HCT116 (cell line): ENCODE results near the gene CAMK1D. TPM values are rescaled to one million over a fixed set of nuclear protein-coding genes. Genes with fewer than 3 reads are reported as not detected.

Source experiments
- ATAC-seq: fragments of 200-7000 bp; cut with Tn5 transposase; 2 replicates; pipeline ENCODE4 v1.9.1; 2020; ENCODE audit warnings: mild to moderate bottlenecking, moderate library complexity
- BruUV-seq: library from RNA; stranded (reverse); fragments of 400-500 nt; replicated peaks from 2 replicates; lab custom pipeline; 2021; lab: Mats Ljungman, UMichigan
- CTCF ChIA-PET: fragments of 300-600 bp; sonication (Branson Sonifier 250); formaldehyde crosslinking; loops from one replicate; lab custom pipeline; 2021; ENCODE audit warnings: antibody characterized with exemption; lab: Charles Lee
- POLR2A ChIA-PET: fragments of 300-600, 350-600 bp; sonication (Branson Sonifier 250); formaldehyde crosslinking; loops from one replicate; lab custom pipeline; 2021; ENCODE audit warnings: antibody characterized with exemption; lab: Charles Lee
- RAD21 ChIA-PET, 2 experiments: fragments of 300-600 bp; sonication (Branson Sonifier 250); formaldehyde crosslinking; loops; one replicate each; lab custom pipeline; 2023; ENCODE audit warnings: low total read pairs in 2 of 2; ENCODE audit not compliant: uncharacterized antibody in 2 of 2, unreplicated experiment in 2 of 2, low non-redundant PET in 1 of 2; lab: Charles Lee
- DNase-seq: peaks from one replicate; pipeline ENCODE4 v3.0.0-alpha.2; 2010; ENCODE audit warnings: low read depth, low spot score
- H2AFZ ChIP-seq: fragments of 200-600 bp; shearing (Covaris generic), sonication (generic); 2 replicates; pipeline ENCODE4 v1.6.1; 2017; ENCODE audit warnings: low read depth, mixed run types, mixed read lengths, antibody characterized with exemption, low read length; ENCODE audit not compliant: poor library complexity, severe bottlenecking
- H3K27ac ChIP-seq: 2 replicates; pipeline ENCODE4 v1.5.1; 2012; ENCODE audit warnings: low read depth, low read length
- H3K27me3 ChIP-seq: fragments of 200-600 bp; sonication (generic); 2 replicates; pipeline ENCODE4 v1.6.1; 2016; ENCODE audit warnings: mixed run types, low read length, mixed read lengths; ENCODE audit not compliant: insufficient read depth
- H3K36me3 ChIP-seq, 2 experiments: fragments of 200-500 bp in 1 of 2; fragments of 200-600 bp in 1 of 2; sonication (Bioruptor generic) in 1 of 2; sonication (generic) in 1 of 2; 2 replicates each; pipeline versions ENCODE4 v1.5.1 to v1.6.1; 2014 to 2016; ENCODE audit warnings: low read length in 2 of 2, inconsistent platforms in 1 of 2, mixed read lengths in 1 of 2, mixed run types in 1 of 2; ENCODE audit not compliant: insufficient read depth in 2 of 2, control insufficient read depth in 1 of 2
- H3K4me1 ChIP-seq, 2 experiments: fragments of 200-600 bp in 1 of 2; sonication (generic) in 1 of 2; 2 replicates each; pipeline versions ENCODE4 v1.5.1 to v1.6.1; 2012 to 2017; ENCODE audit warnings: low read length in 2 of 2, inconsistent platforms in 1 of 2, mild to moderate bottlenecking in 1 of 2, mixed read lengths in 1 of 2, mixed run types in 1 of 2, moderate library complexity in 1 of 2; ENCODE audit not compliant: insufficient read depth in 2 of 2, control insufficient read depth in 1 of 2
- H3K4me2 ChIP-seq: fragments of 200-600 bp; sonication (generic); 2 replicates; pipeline ENCODE4 v1.6.1; 2017; ENCODE audit warnings: mixed run types, low read length, mixed read lengths
- H3K4me3 ChIP-seq, 2 experiments: fragments of 200-600 bp in 1 of 2; sonication (generic) in 1 of 2; replicated peaks in 1 of 2; 2 replicates each; pipeline ENCODE4 v1.5.1; 2011 to 2016; ENCODE audit warnings: low read length in 2 of 2, control low read depth in 1 of 2, low read depth in 1 of 2, mild to moderate bottlenecking in 1 of 2, mixed read lengths in 1 of 2, mixed run types in 1 of 2
- H3K79me2 ChIP-seq: fragments of 200-600 bp; sonication (generic); 2 replicates; pipeline ENCODE4 v1.6.1; 2017; ENCODE audit warnings: mild to moderate bottlenecking, mixed run types, low read length, moderate library complexity, mixed read lengths; ENCODE audit not compliant: insufficient read depth
- H3K9ac ChIP-seq: fragments of 200-600 bp; sonication (generic); 2 replicates; pipeline ENCODE4 v1.6.1; 2016; ENCODE audit warnings: low read length, mixed read lengths
- H3K9me2 ChIP-seq: fragments of 200-600 bp; sonication (generic), shearing (Covaris generic); 2 replicates; pipeline ENCODE4 v1.6.1; 2017; ENCODE audit warnings: mixed run types, mild to moderate bottlenecking, moderate library complexity; ENCODE audit not compliant: insufficient read depth
- H3K9me3 ChIP-seq, 2 experiments: fragments of 200-500 bp in 1 of 2; fragments of 200-600 bp in 1 of 2; sonication (Bioruptor generic) in 1 of 2; sonication (generic) in 1 of 2; 2 replicates each; pipeline ENCODE4 v1.6.1; 2014 to 2017; ENCODE audit warnings: low read length in 2 of 2, mixed read lengths in 2 of 2, inconsistent platforms in 1 of 2, low read depth in 1 of 2, mild to moderate bottlenecking in 1 of 2, mixed run types in 1 of 2, moderate library complexity in 1 of 2; ENCODE audit not compliant: control insufficient read depth in 1 of 2, insufficient read depth in 1 of 2
- H4K20me1 ChIP-seq: fragments of 200-600 bp; sonication (generic), shearing (Covaris generic); 2 replicates; pipeline ENCODE4 v1.6.1; 2017; ENCODE audit warnings: mixed run types, mild to moderate bottlenecking, moderate library complexity; ENCODE audit not compliant: insufficient read depth
- CEBPB ChIP-seq: IDR thresholded peaks from 2 replicates; pipeline ENCODE4 v1.6.1; 2012; ENCODE audit warnings: low read depth
- EGR1 ChIP-seq: IDR thresholded peaks from 2 replicates; pipeline ENCODE4 v1.6.1; 2012; ENCODE audit warnings: low read depth
- EZH2 ChIP-seq: fragments of 200-600 bp; sonication (generic); IDR thresholded peaks from 2 replicates; pipeline ENCODE4 v1.6.1; 2017; ENCODE audit warnings: antibody characterized with exemption, mixed run types
- EZH2phosphoT487 ChIP-seq: fragments of 200-600 bp; IDR thresholded peaks from 2 replicates; pipeline ENCODE4 v1.6.1; 2018; ENCODE audit warnings: antibody characterized with exemption, borderline replicate concordance
- JUND ChIP-seq: IDR thresholded peaks from 2 replicates; pipeline ENCODE4 v1.6.1; 2012
- POLR2A ChIP-seq: IDR thresholded peaks from 2 replicates; pipeline ENCODE4 v1.7.0; 2011; ENCODE audit warnings: borderline replicate concordance; ENCODE audit not compliant: insufficient read depth, insufficient read length; ENCODE audit errors: extremely low read depth
- RAD21 ChIP-seq: IDR thresholded peaks from 2 replicates; pipeline ENCODE4 v1.6.1; 2012; ENCODE audit warnings: low read depth, mild to moderate bottlenecking
- SRF ChIP-seq: IDR thresholded peaks from 2 replicates; pipeline ENCODE4 v1.6.1; 2012; ENCODE audit warnings: low read depth
- ZFX ChIP-seq: fragments of 450-650 bp; IDR thresholded peaks from 2 replicates; pipeline ENCODE4 v1.6.1; 2017
- intact Hi-C: fragments of 100-400 bp; cut with micrococcal nuclease; formaldehyde crosslinking; loops from 2 replicates; pipeline ENCODE4 v1.10.0; 2022
- total RNA-seq: library from RNA; stranded (reverse); gene quantifications from one replicate; pipeline ENCODE4 v1.2.1, GENCODE V29; 2021; ENCODE audit not compliant: unreplicated experiment
- TF ChIP-seq, protein P1 (sequence below), 3 experiments: fragments of 200-600 bp in 1 of 3; sonication (generic) in 1 of 3; IDR thresholded peaks in 2 of 3; conservative IDR thresholded peaks in 1 of 3; 2 replicates each; pipeline ENCODE4 v1.5.1; 2012 to 2017; ENCODE audit warnings: low read depth in 2 of 3, low read length in 2 of 3, antibody characterized with exemption in 1 of 3, borderline replicate concordance in 1 of 3, control low read depth in 1 of 3, mild to moderate bottlenecking in 1 of 3, mixed read lengths in 1 of 3, mixed run types in 1 of 3, moderate library complexity in 1 of 3; ENCODE audit not compliant: insufficient read depth in 1 of 3
- TF ChIP-seq, protein P2 (sequence below): IDR thresholded peaks from 2 replicates; pipeline ENCODE4 v1.6.1; 2011; ENCODE audit warnings: mild to moderate bottlenecking, low read length, moderate library complexity; ENCODE audit not compliant: insufficient replicate concordance; ENCODE audit errors: extremely low read depth
- TF ChIP-seq, protein P3 (sequence below): IDR thresholded peaks from 2 replicates; pipeline ENCODE4 v1.6.1; 2012

Gene CAMK1D
- total RNA-seq, 1 experiment from 2014 or later: 9.6 TPM

DNA sequence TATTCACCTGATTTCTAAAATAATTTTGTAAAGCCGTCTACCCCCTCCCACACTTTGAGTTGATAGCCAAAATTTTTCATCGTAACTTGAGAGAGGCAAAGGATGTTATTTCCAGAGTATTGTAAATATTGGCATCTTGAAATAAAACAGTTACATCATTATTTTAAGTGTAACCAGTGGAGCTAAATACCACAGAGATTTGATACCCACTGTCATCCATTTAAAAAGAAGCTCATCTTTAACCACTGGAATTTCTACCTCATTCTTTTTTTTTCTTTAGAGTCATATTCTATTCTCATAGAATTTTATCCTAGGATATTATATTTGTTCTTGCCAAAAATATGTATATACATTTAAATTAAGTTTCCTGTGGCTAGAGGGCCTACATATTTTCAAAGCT lies 48.6 kb downstream of the CAMK1D start:
- intact Hi-C loops: no loop called here
- Histone ChIP-seq H4K20me1 (no peaks in the 10 kb centered on the region), H3K4me1 (no peaks in the 10 kb centered on the region; a peak in 1 of 4 replicates), H2AFZ (no peak overlapping the region), H3K4me3 (no peak overlapping the region), H3K27me3 (no peaks in the 10 kb centered on the region)
- no TSS peak for BruUV-seq
- POLR2A ChIA-PET: no interaction called here
- ATAC-seq: no peak
- no peak for TF ChIP-seq ZFX
- no peak for TF ChIP-seq EZH2phosphoT487
- TF ChIP-seq, protein P1, sequence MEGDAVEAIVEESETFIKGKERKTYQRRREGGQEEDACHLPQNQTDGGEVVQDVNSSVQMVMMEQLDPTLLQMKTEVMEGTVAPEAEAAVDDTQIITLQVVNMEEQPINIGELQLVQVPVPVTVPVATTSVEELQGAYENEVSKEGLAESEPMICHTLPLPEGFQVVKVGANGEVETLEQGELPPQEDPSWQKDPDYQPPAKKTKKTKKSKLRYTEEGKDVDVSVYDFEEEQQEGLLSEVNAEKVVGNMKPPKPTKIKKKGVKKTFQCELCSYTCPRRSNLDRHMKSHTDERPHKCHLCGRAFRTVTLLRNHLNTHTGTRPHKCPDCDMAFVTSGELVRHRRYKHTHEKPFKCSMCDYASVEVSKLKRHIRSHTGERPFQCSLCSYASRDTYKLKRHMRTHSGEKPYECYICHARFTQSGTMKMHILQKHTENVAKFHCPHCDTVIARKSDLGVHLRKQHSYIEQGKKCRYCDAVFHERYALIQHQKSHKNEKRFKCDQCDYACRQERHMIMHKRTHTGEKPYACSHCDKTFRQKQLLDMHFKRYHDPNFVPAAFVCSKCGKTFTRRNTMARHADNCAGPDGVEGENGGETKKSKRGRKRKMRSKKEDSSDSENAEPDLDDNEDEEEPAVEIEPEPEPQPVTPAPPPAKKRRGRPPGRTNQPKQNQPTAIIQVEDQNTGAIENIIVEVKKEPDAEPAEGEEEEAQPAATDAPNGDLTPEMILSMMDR (IDR thresholded peaks at IDR 0.05 in 2 of 3, conservative IDR thresholded peaks at IDR 0.05 in 1 of 3; ENCODE audit: borderline replicate concordance in 1 of 3, insufficient read depth in 1 of 3, low read depth in 2 of 3, low read length in 2 of 3): no peak
- no peak for TF ChIP-seq POLR2A
- no peak for TF ChIP-seq SRF
- TF ChIP-seq, protein P2, sequence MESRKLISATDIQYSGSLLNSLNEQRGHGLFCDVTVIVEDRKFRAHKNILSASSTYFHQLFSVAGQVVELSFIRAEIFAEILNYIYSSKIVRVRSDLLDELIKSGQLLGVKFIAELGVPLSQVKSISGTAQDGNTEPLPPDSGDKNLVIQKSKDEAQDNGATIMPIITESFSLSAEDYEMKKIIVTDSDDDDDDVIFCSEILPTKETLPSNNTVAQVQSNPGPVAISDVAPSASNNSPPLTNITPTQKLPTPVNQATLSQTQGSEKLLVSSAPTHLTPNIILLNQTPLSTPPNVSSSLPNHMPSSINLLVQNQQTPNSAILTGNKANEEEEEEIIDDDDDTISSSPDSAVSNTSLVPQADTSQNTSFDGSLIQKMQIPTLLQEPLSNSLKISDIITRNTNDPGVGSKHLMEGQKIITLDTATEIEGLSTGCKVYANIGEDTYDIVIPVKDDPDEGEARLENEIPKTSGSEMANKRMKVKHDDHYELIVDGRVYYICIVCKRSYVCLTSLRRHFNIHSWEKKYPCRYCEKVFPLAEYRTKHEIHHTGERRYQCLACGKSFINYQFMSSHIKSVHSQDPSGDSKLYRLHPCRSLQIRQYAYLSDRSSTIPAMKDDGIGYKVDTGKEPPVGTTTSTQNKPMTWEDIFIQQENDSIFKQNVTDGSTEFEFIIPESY: no peak
- TF ChIP-seq RAD21: no peak
- TF ChIP-seq CEBPB: no peak
- no peak for TF ChIP-seq JUND
- TF ChIP-seq EGR1: no peak
- TF ChIP-seq, protein P3, sequence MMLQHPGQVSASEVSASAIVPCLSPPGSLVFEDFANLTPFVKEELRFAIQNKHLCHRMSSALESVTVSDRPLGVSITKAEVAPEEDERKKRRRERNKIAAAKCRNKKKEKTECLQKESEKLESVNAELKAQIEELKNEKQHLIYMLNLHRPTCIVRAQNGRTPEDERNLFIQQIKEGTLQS: no peak
- TF ChIP-seq EZH2: no peak
- TF ChIP-seq, all 23 proteins: peak for 0
- CTCF ChIA-PET: no interaction called here
- RAD21 ChIA-PET: no interaction called here
- H3K9me2 ChIP-seq: no peaks in the 10 kb centered on the region
- DNase-seq: no peak
- H3K4me2 ChIP-seq: no peak overlapping the region
- H3K36me3 ChIP-seq: no peaks in the 10 kb centered on the region
- no peaks in the 10 kb centered on the region for H3K9me3 ChIP-seq
- H3K79me2 ChIP-seq: no peaks in the 10 kb centered on the region
- H3K9ac ChIP-seq: no peak overlapping the region
- no peak overlapping the region for H3K27ac ChIP-seq
